Measurements from ENCODE around the gene AHCYL2. TPM values are rescaled to one million over a fixed set of nuclear protein-coding genes. Genes with fewer than 3 reads are reported as not detected.

AHCYL2 gene
- total RNA-seq, 4 donors from 2014 or later, result 83.2 to 149 (median 101) TPM

- peaks cover 20 to 25% of the 10 kb centered on the region in 2 donors for H3K4me1 ChIP-seq
- WGBS, 2 donors, result 0% methylated on average over 16 to 19 of the region's 60 CpGs
- no peaks in the 10 kb centered on the region for H3K36me3 ChIP-seq
- TF ChIP-seq CTCF (IDR thresholded peaks at IDR 0.05) (peak in 1 of 6 experiments; percentile 2), POLR2A (IDR thresholded peaks at IDR 0.05) (no peak)
- H3K27me3 ChIP-seq, result no peaks in the 10 kb centered on the region
- DNase-seq, result peak; percentile 63 to 64
- H3K9me3 ChIP-seq, result no peaks in the 10 kb centered on the region
- intact Hi-C loops (cut with DNase I), result no loop called here
- peak overlapping the region; percentile 84 to 89 (median 84) for H3K27ac ChIP-seq
- H3K4me3 ChIP-seq (replicated peaks in 1 of 3), result peak overlapping the region; percentile 70 to 93 (median 89)
Observed at GRCh38 chr7:129225206-129225930, 538 bp downstream of the AHCYL2 start.

- peaks cover 20 to 25% of the 10 kb centered on the region in 2 donors for H3K4me1 ChIP-seq
- 22% methylated on average over 11 of the region's 11 CpGs for WGBS, 2 donors
- H3K9me3 ChIP-seq, result no peaks in the 10 kb centered on the region
- peak overlapping the region; percentile 70 to 93 (median 89) for H3K4me3 ChIP-seq (replicated peaks in 1 of 3)
- no peak for DNase-seq
- H3K27ac ChIP-seq, result peak overlapping the region in 2 of 3 donors; percentile 84 to 89
- no peak for TF ChIP-seq CTCF (IDR thresholded peaks at IDR 0.05)
- no peak for TF ChIP-seq POLR2A (IDR thresholded peaks at IDR 0.05)
- no peaks in the 10 kb centered on the region for H3K36me3 ChIP-seq
- H3K27me3 ChIP-seq, result no peaks in the 10 kb centered on the region
- intact Hi-C loops (cut with DNase I), result no loop called here
Observed at GRCh38 chr7:129225931-129226572, 1.2 kb downstream of the AHCYL2 start.

GRCh38 chr7:129227646-129228578 is 3.1 kb downstream of the AHCYL2 start:
- no peaks in the 10 kb centered on the region for H3K9me3 ChIP-seq
- TF ChIP-seq CTCF (IDR thresholded peaks at IDR 0.05), result peak in 1 of 6 experiments; percentile 22
- peak in 1 of 2 donors; percentile 60 for TF ChIP-seq POLR2A (IDR thresholded peaks at IDR 0.05)
- peak; percentile 64 to 70 for DNase-seq
- 61 to 66% methylated on average over 4 of the region's 4 CpGs for WGBS, 2 donors
- peaks cover 27 to 29% of the 10 kb centered on the region in 2 donors for H3K4me1 ChIP-seq
- intact Hi-C loops (cut with DNase I), result no loop called here
- H3K36me3 ChIP-seq, result no peaks in the 10 kb centered on the region
- peak overlapping the region; percentile 45 to 70 (median 61) for H3K27ac ChIP-seq
- no peak overlapping the region for H3K4me3 ChIP-seq (replicated peaks in 1 of 3)
- no peaks in the 10 kb centered on the region for H3K27me3 ChIP-seq

GRCh38 chr7:129228633-129229032 is 3.8 kb downstream of the AHCYL2 start:
- H3K36me3 ChIP-seq, result no peaks in the 10 kb centered on the region
- no peak overlapping the region for H3K4me3 ChIP-seq (replicated peaks in 1 of 3)
- H3K4me1 ChIP-seq, result peaks cover 32 to 33% of the 10 kb centered on the region in 2 donors
- no peak for DNase-seq
- no peak for TF ChIP-seq POLR2A (IDR thresholded peaks at IDR 0.05)
- no peak for TF ChIP-seq CTCF (IDR thresholded peaks at IDR 0.05)
- H3K9me3 ChIP-seq, result no peaks in the 10 kb centered on the region
- 87 to 94% methylated on average over 2 of the region's 2 CpGs for WGBS, 2 donors
- H3K27me3 ChIP-seq, result no peaks in the 10 kb centered on the region
- intact Hi-C loops (cut with DNase I), result no loop called here
- peak overlapping the region in 2 of 3 donors; percentile 45 to 70 for H3K27ac ChIP-seq
